Neural cell (in vitro differentiated cells): ENCODE results near the gene ATP2A2.

Source experiments
- CTCF ChIP-seq: fragments of 450-650 bp; IDR thresholded peaks from 2 replicates; pipeline ENCODE4 v1.5.1; 2014; ENCODE audit warnings: antibody characterized with exemption, mild to moderate bottlenecking, moderate library complexity; ENCODE audit not compliant: poor library complexity, severe bottlenecking
- EZH2 ChIP-seq: fragments of 200-600, 300-800 bp; shearing (Covaris generic), sonication (generic); IDR thresholded peaks from 2 replicates; pipeline ENCODE4 v1.6.1; 2014; ENCODE audit warnings: antibody characterized with exemption, low read length, borderline replicate concordance, mild to moderate bottlenecking; ENCODE audit not compliant: insufficient read depth, poor library complexity, severe bottlenecking
- RAD21 ChIP-seq: fragments of 450-650 bp; conservative IDR thresholded peaks from 2 replicates; pipeline ENCODE4 v1.6.1; 2014; ENCODE audit warnings: antibody characterized with exemption, mild to moderate bottlenecking, moderate library complexity

DNA sequence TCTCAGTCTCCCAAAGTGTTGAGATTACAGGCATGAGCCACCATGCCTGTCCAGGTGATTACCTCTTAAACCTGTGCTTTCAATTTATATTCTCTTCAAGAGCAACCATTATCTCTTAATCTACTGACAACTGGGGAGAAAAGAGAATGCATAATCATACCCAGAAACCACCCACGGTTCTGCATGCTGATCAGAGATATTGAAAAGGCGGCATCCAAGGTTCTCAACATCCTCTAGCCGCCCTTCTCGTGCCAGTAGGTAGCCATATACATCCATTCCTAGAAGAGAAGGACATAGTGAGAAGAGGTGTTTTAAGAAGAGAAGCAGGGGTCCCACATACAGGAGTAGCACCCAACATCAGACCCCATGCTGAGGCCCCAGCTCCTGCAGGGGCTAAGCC, 101.6 kb downstream of the ATP2A2 start:
- TF ChIP-seq CTCF (no peak), EZH2 (no peak), RAD21 (no peak)
